GM12874 (cell line): ENCODE measurements around the gene RTN4.

Source experiments
- CTCF ChIP-seq: IDR thresholded peaks from 2 replicates; pipeline ENCODE4 v1.5.1; 2011; ENCODE audit warnings: low read depth, mild to moderate bottlenecking, control low read depth, low read length, moderate library complexity; ENCODE audit not compliant: insufficient read depth

Gene RTN4

GRCh38 chr2:55084641-55085040 lies 34.4 kb upstream of the RTN4 start:
- TF ChIP-seq CTCF: no peak

- TF ChIP-seq CTCF: no peak
These were observed 30.0 kb upstream of the RTN4 start for GRCh38 chr2:55080204-55080738.

GRCh38 chr2:55078956-55079355 lies 28.7 kb upstream of the RTN4 start:
- TF ChIP-seq CTCF: no peak

- TF ChIP-seq CTCF: no peak
These were observed 26.5 kb upstream of the RTN4 start for GRCh38 chr2:55076721-55077120.

GRCh38 chr2:55073000-55073983 lies 23.0 kb upstream of the RTN4 start:
- TF ChIP-seq CTCF: no peak

GRCh38 chr2:55063713-55064323 lies 13.6 kb upstream of the RTN4 start:
- peak; percentile 26; the same call in 1 of the 2 replicates for TF ChIP-seq CTCF

GRCh38 chr2:55063226-55063625 lies 13.0 kb upstream of the RTN4 start:
- no peak for TF ChIP-seq CTCF
